GM21360 (cell line): ENCODE measurements around the gene ELAVL1.
"Not testable (repeated sequence)": the region's sequence is repeated elsewhere in the genome, so short reads cannot be mapped to it uniquely, and the experiment has no call there.

Experiments
- ATAC-seq: cut with Tn5 transposase; IDR thresholded peaks from one replicate; pipeline ENCODE4 v1.9.1; 2021; ENCODE audit warnings: mild to moderate bottlenecking, moderate library complexity; ENCODE audit not compliant: unreplicated experiment

ELAVL1 gene

GRCh38 chr19:7970716-7971448 lies 34.6 kb downstream of the ELAVL1 start:
- no peak for ATAC-seq

GRCh38 chr19:7969555-7969939 lies 35.9 kb downstream of the ELAVL1 start:
- no peak for ATAC-seq

GRCh38 chr19:7968796-7969554 lies 36.5 kb downstream of the ELAVL1 start:
- no peak for ATAC-seq

GRCh38 chr19:7968008-7968795 lies 37.2 kb downstream of the ELAVL1 start:
- no peak for ATAC-seq

GRCh38 chr19:7965921-7966665 lies 39.3 kb downstream of the ELAVL1 start:
- no peak for ATAC-seq

GRCh38 chr19:7965259-7965841 lies 40.1 kb downstream of the ELAVL1 start:
- no peak for ATAC-seq

GRCh38 chr19:7963566-7963965 lies 41.9 kb downstream of the ELAVL1 start:
- ATAC-seq, result no peak

- no peak for ATAC-seq
Measured at GRCh38 chr19:7962644-7963268, 42.7 kb downstream of the ELAVL1 start.

- ATAC-seq, result no peak
Measured at GRCh38 chr19:7961920-7962626, 43.4 kb downstream of the ELAVL1 start.

- not testable (repeated sequence) for ATAC-seq
Measured at GRCh38 chr19:7961082-7961481, 44.4 kb downstream of the ELAVL1 start.

GRCh38 chr19:7959211-7959610 lies 46.2 kb downstream of the ELAVL1 start:
- ATAC-seq, result no peak

GRCh38 chr19:7955696-7956095 lies 49.7 kb downstream of the ELAVL1 start:
- ATAC-seq, result no peak

- ATAC-seq, result no peak
Measured at GRCh38 chr19:7953576-7953975, 51.9 kb downstream of the ELAVL1 start.

GRCh38 chr19:7953060-7953459 lies 52.4 kb downstream of the ELAVL1 start:
- no peak for ATAC-seq

GRCh38 chr19:7947939-7948338 lies 57.5 kb downstream of the ELAVL1 start:
- no peak for ATAC-seq

GRCh38 chr19:7944177-7944761 lies 61.2 kb downstream of the ELAVL1 start:
- peak; percentile 31 for ATAC-seq

- peak; percentile 88 for ATAC-seq
Measured at GRCh38 chr19:7943444-7944176, 61.8 kb downstream of the ELAVL1 start, which contains the start of gene TIMM44. TIMM44 (minus strand) TSS chr19:7943666; CDS start chr19:7943651, 15 bp downstream.

- peak; percentile 8 for ATAC-seq
Measured at GRCh38 chr19:7942981-7943443, 62.4 kb downstream of the ELAVL1 start.
